Progenitor cell of endocrine pancreas (in vitro differentiated cells): ENCODE measurements around the gene LDLRAD4. TPM values are rescaled to one million over a fixed set of nuclear protein-coding genes. Genes with fewer than 3 reads are reported as not detected.

Source experiments
- DNase-seq: peaks from one replicate; pipeline ENCODE4 v3.0.0; 2021; ENCODE audit warnings: low spot score; ENCODE audit not compliant: unreplicated experiment
- H3K27ac Mint-ChIP-seq: 2 replicates; pipeline ENCODE4 v1.8.0; 2021; ENCODE audit warnings: mild to moderate bottlenecking, moderate library complexity, mixed read lengths
- H3K27me3 Mint-ChIP-seq: 2 replicates; pipeline ENCODE4 v1.8.0; 2021; ENCODE audit warnings: mixed read lengths
- H3K36me3 Mint-ChIP-seq: 2 replicates; pipeline ENCODE4 v1.8.0; 2022; ENCODE audit warnings: mixed read lengths; ENCODE audit not compliant: insufficient read depth
- H3K4me1 Mint-ChIP-seq: 2 replicates; pipeline ENCODE4 v1.8.0; 2021; ENCODE audit warnings: low read depth, mixed read lengths
- H3K4me3 Mint-ChIP-seq: 2 replicates; pipeline ENCODE4 v1.8.0; 2021; ENCODE audit warnings: low read depth, mild to moderate bottlenecking, moderate library complexity, mixed read lengths
- H3K9me3 Mint-ChIP-seq: 2 replicates; pipeline ENCODE4 v1.8.0; 2021; ENCODE audit warnings: low read depth, mixed read lengths
- total RNA-seq: library from RNA; stranded (reverse); gene quantifications from 2 replicates; pipeline ENCODE4 v1.2.1, GENCODE V29; 2021
- TF ChIP-seq, protein P1 (sequence below): fragments of 200-600 bp; sonication (generic); IDR thresholded peaks from one replicate; pipeline ENCODE4 v1.5.0; 2021; ENCODE audit warnings: antibody characterized with exemption, mild to moderate bottlenecking; ENCODE audit not compliant: unreplicated experiment

Gene LDLRAD4
- total RNA-seq, 1 donor from 2014 or later = 3.8 TPM

GRCh38 chr18:13551305-13551603 is 332.7 kb downstream of the LDLRAD4 start:
- no peak overlapping the region for H3K4me3 Mint-ChIP-seq
- H3K36me3 Mint-ChIP-seq = no peaks in the 10 kb centered on the region
- DNase-seq = no peak
- TF ChIP-seq, protein P1, sequence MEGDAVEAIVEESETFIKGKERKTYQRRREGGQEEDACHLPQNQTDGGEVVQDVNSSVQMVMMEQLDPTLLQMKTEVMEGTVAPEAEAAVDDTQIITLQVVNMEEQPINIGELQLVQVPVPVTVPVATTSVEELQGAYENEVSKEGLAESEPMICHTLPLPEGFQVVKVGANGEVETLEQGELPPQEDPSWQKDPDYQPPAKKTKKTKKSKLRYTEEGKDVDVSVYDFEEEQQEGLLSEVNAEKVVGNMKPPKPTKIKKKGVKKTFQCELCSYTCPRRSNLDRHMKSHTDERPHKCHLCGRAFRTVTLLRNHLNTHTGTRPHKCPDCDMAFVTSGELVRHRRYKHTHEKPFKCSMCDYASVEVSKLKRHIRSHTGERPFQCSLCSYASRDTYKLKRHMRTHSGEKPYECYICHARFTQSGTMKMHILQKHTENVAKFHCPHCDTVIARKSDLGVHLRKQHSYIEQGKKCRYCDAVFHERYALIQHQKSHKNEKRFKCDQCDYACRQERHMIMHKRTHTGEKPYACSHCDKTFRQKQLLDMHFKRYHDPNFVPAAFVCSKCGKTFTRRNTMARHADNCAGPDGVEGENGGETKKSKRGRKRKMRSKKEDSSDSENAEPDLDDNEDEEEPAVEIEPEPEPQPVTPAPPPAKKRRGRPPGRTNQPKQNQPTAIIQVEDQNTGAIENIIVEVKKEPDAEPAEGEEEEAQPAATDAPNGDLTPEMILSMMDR = no peak
- no peak overlapping the region for H3K27ac Mint-ChIP-seq
- H3K9me3 Mint-ChIP-seq = no peaks in the 10 kb centered on the region
- H3K4me1 Mint-ChIP-seq = no peaks in the 10 kb centered on the region
- peaks cover 7% of the 10 kb centered on the region for H3K27me3 Mint-ChIP-seq

DNA sequence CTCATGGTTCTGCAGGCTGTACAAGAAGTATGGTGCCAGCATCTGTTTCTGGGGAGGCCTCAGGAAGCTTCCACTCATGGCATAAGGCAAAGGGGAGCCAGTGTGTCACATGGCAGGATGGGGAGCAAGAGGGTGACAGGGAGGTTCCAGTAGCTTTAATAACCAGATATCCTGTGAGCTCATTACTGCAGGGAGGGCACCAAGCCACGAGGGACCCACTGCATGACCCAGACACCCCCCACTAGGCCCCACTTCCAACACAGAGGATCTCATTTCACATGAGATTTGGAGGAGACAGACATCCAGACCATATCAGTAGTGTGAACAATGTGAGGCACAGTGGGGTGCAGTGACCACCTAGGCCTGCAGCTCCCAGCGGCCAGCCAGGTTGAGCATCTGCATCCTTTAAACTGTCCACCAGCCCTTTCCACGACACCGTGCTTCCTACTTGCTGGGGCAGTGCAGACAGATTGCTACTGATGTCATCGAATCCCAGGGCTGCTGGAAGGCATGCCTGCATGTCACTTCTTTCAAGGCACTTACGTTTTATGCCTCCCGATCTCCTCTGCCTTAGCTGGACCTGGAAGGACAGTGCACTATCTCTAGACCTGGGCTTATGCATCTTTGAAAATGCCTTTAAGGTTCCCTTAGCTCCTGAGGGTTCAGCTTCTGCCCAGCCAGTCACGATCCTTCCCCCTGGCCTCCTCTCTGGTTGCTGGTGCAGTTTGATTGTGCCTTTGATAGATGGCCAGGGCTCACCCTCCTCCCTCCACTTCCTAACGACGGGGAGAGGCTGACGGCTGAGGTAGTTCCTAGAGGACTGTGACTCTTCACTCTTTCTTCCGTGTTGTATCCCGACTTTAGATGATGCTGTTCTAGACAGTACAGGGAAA is 333.5 kb downstream of the LDLRAD4 start:
- H3K36me3 Mint-ChIP-seq = no peaks in the 10 kb centered on the region
- H3K4me1 Mint-ChIP-seq = peaks cover 1% of the 10 kb centered on the region
- TF ChIP-seq, protein P1 = no peak
- no peak overlapping the region for H3K4me3 Mint-ChIP-seq
- no peak for DNase-seq
- H3K9me3 Mint-ChIP-seq = no peaks in the 10 kb centered on the region
- peaks cover 7% of the 10 kb centered on the region for H3K27me3 Mint-ChIP-seq
- no peak overlapping the region for H3K27ac Mint-ChIP-seq

DNA sequence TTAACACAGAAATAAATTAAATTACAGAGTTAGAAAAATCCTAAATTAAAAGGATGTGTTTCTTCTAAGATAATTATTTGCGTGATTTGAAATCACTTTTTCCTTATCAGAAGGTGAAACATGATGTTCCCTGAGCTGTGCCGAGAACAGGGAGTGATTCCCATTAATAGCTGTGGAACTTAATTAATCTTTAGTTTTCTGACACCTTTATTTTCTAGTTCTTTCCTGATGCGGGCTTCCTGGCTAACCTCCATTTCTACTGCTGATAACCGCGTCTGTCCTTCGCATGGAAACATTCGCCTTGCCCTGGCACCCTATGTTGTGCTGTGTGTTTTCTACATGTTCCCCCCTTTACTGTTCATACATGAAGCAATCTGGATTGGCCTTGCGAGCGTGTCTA is 334.9 kb downstream of the LDLRAD4 start:
- H3K4me1 Mint-ChIP-seq = peaks cover 6% of the 10 kb centered on the region
- DNase-seq = no peak
- TF ChIP-seq, protein P1 = no peak
- no peaks in the 10 kb centered on the region for H3K36me3 Mint-ChIP-seq
- no peak overlapping the region for H3K4me3 Mint-ChIP-seq
- no peak overlapping the region for H3K27ac Mint-ChIP-seq
- no peaks in the 10 kb centered on the region for H3K9me3 Mint-ChIP-seq
- peaks cover 7% of the 10 kb centered on the region for H3K27me3 Mint-ChIP-seq

DNA sequence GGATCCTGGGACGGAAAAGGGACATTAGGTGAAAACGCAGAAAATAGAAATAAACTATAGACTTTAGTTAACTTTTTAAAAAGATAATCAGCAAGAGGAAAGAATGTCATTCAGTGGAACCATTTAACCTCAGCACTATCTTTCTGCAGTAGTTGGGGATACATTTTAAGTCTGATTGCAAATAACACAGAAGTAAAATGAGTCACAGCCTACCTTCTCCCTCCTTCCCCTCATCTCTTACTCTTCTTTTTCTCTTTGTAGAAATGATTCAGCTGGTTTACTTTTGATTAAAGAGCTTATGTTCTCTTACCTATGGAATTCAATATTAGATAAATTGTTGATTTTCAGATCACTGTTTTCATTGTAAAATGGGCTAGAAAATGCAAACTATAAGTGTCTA is 336.6 kb downstream of the LDLRAD4 start:
- H3K4me3 Mint-ChIP-seq = no peak overlapping the region
- H3K9me3 Mint-ChIP-seq = no peaks in the 10 kb centered on the region
- no peak for DNase-seq
- TF ChIP-seq, protein P1 = no peak
- H3K4me1 Mint-ChIP-seq = peaks cover 6% of the 10 kb centered on the region
- H3K27ac Mint-ChIP-seq = no peak overlapping the region
- no peaks in the 10 kb centered on the region for H3K36me3 Mint-ChIP-seq
- peaks cover 7% of the 10 kb centered on the region for H3K27me3 Mint-ChIP-seq

DNA sequence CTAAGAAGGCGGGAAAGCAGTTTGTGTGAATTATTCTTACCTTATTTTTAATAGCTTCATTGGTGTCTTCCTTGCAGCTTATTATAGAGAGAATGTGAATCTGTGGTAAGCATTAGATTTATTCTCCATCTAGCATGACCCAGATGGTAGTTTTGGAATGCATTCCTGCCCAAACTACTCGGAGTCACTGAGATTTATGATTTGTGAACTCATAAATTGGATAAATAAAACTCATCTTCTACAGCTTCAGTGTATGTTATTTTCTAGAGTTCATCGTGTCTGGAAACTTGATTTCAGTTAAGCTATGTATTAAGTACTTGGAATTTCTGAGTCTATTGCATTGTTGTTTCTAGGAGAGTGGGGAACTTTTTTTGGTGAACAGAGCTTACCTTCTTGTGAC is 337.3 kb downstream of the LDLRAD4 start:
- Mint-ChIP-seq H3K36me3 (no peaks in the 10 kb centered on the region), H3K4me3 (no peak overlapping the region), H3K4me1 (peaks cover 6% of the 10 kb centered on the region), H3K9me3 (no peaks in the 10 kb centered on the region), H3K27ac (no peak overlapping the region), H3K27me3 (peaks cover 7% of the 10 kb centered on the region)
- DNase-seq = no peak
- TF ChIP-seq, protein P1 = no peak
